ENCODE measurements around the gene CEBPA.

GRCh38 chr19:33269016-33269415 lies 33.3 kb downstream of the CEBPA start:
- TF ChIP-seq CTCF (IDR thresholded peaks at IDR 0.05; ENCODE audit: borderline replicate concordance, extremely low read depth, low read length, poor library complexity, severe bottlenecking) = no peak
- TF ChIP-seq EZH2 (IDR thresholded peaks at IDR 0.05; ENCODE audit: borderline replicate concordance, low read depth, low read length, severe bottlenecking) = no peak
